CD4-positive, alpha-beta T cell treated with Interleukin-17A for 4 hours (primary cell): ENCODE data around the gene ATP8B4.

Experiments
- DNase-seq: peaks from one replicate; pipeline ENCODE4 v3.0.0-alpha.2; 2020; ENCODE audit warnings: mixed read lengths

ATP8B4 gene

GRCh38 chr15:50057905-50058639, 61.0 kb downstream of the ATP8B4 start:
- DNase-seq = no peak

DNA sequence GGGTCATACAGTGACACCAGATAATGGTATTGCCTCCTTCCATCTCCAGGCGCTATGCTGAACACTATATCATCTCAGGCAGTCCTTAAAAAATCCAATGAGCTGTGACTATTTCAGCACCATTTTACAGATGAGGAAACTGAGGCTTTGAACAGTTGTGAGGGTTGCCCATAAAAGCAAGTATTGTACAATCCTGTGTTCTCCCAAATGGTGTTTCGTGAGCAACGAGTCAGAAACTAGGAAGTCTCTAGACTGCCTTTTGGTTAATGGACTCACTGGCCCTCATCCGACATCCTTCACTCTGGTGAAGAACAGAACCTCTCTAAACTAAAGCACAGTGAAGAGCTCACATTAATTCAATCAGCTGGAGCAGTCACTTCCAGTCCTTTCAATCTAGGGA, 61.8 kb downstream of the ATP8B4 start:
- no peak for DNase-seq

- DNase-seq = no peak
These were observed 63.3 kb downstream of the ATP8B4 start for GRCh38 chr15:50055750-50056157.

DNA sequence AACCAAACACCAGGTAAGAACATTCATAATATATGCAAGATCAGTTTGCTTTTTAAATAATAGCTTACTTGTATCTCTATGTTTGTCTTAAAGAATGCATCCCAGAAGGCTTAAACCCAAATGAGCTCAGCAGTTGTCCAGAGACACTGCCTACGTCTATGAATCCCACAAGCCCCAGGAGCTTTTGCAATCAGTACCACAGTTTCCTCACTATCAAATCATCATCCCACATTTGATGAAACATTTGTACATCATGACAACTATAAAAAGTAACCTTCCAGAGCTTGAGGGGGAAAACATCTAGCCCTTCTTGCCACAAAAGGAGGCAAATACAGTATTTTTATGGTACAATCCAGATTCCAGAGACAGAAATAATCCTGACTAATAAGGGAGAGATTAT, 63.7 kb downstream of the ATP8B4 start:
- DNase-seq = no peak

DNA sequence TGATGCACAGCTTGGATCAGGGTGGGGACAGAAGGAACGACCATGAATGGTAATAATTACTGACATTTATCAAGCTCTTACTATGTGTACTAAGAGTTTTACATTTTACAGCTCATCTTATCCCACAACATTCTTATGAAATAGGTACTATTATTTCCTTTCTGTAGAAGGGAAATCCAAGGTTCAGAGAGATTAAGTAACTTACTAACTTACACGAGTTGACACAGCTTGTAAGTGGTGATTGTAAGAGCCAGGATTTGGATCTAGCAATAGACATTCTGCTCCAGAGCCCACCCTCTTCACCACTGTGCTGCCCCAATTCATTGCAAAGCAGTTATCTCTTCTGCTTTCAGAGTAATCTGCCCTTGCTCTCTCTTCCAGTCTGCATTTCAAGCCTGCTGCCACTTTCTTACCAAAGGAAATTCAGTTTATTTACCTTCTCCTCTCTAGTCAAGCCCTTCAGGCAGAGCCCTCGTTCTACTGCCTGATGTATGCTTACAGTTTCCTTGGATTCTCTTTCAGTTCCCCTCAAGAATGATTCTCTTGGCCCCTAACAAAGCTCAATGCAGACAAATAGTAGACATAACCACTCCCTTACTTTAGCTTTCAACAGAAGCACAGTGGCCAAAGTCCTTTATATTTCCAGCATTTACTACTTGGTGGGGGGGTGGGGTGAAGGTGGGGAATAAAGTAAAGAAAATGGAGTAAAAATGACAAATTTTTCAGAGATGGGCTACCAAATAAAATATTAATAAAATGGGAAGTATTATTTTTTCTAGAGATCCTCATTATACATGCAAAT, 65.8 kb downstream of the ATP8B4 start:
- DNase-seq = no peak

- peak; percentile 4 for DNase-seq
These were observed 67.1 kb downstream of the ATP8B4 start for GRCh38 chr15:50051811-50052419.

- DNase-seq = no peak
These were observed 67.9 kb downstream of the ATP8B4 start for GRCh38 chr15:50050986-50051743.

DNA sequence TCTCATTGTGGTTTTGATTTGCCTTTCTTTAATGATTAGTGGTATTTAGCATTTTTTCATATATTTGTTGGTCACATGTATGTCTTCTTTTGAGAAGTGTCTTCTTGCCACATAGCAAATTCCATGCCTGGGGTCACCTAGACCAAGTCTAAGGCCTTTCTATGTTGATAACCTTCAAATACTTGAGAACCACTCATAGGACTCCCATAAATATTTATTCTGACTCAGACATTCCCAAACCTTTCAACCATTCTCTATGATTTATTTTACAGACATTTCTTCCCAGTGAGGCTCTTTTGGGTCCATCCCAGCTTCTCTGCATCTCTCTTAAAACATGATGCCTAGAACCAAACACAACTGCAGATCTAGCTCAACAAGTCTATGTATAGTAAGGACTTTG, 69.2 kb downstream of the ATP8B4 start:
- DNase-seq = no peak

GRCh38 chr15:50046867-50047266, 72.2 kb downstream of the ATP8B4 start:
- no peak for DNase-seq

DNA sequence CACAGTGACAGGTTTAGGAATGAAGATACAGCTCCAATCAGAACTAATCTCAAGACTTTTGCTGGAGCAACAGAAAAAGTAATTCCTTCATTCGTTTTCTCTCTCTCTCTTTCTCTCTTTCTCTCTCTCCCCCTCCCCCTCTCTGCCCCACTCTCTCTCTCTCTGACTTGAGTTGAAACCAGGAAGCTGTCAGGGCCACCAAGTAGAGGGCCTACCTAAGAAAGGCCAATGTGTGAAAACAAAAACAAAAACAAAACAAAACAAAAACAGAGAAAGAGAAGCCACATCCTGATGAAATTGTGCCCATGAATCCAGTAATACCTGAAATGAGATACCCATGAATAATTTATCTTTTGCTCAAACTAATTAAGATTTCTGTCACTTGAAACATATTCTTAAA, 72.9 kb downstream of the ATP8B4 start:
- no peak for DNase-seq

DNA sequence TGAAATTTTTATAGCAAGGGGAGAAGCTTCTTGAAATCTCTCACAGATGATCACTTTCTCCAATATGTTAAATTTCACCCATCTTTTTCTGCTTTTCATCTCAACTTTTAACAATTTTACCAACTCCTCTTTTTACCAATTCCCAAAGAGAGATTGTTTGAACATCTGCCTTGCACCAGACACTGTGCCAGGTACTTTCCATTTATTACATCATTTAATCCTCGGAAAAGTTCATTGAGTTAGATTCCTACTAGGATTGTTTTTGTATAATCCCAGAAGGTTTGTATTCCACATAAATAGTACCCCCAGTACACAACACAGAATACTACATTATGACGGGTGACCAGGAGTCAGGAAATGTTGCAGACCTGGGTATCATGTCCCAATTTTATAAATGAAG, 74.1 kb downstream of the ATP8B4 start:
- no peak for DNase-seq

GRCh38 chr15:50044406-50044805, 74.6 kb downstream of the ATP8B4 start:
- DNase-seq = no peak

DNA sequence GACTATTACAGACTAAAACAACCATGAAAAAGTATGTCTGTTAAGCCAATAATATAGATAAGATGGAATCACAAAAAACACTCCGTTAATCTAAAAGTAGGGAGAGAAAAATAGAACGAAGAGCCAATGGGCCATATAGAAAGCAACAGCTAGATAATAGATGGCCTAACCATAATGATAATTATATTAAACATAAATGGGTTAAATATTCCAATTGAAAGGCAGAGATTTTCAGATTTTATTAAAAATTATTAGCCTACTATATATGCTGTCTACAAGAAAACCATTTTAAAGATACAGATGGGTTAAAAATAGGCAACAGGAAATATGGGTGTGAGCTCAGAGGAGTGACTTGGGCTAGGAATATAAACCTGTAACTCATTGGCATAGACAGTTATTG, 76.3 kb downstream of the ATP8B4 start:
- no peak for DNase-seq

GRCh38 chr15:50030456-50030855, 88.6 kb downstream of the ATP8B4 start:
- no peak for DNase-seq

- DNase-seq = no peak
These were observed 90.7 kb downstream of the ATP8B4 start for GRCh38 chr15:50028326-50028725.

DNA sequence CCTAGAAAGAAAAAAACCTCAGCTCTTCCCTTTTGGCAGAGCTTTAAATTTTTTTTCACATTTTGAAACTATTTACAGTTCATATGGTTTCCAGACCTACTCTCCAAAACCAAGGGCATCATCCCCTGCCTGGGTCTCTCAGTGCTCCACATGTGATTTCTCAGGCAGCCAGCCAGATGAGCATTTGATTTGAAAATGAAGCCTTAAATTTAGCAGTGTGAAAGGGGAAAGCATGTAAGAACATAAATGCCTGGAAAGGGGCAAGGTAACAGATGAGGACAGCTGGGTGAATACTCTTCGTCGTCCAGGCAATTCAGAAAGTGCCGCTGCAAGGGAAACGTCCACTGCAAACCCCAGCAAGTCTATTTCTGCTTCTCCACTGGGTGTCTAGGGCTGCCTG, 94.8 kb downstream of the ATP8B4 start:
- DNase-seq = no peak

GRCh38 chr15:50018491-50018890, 100.5 kb downstream of the ATP8B4 start:
- DNase-seq = no peak

DNA sequence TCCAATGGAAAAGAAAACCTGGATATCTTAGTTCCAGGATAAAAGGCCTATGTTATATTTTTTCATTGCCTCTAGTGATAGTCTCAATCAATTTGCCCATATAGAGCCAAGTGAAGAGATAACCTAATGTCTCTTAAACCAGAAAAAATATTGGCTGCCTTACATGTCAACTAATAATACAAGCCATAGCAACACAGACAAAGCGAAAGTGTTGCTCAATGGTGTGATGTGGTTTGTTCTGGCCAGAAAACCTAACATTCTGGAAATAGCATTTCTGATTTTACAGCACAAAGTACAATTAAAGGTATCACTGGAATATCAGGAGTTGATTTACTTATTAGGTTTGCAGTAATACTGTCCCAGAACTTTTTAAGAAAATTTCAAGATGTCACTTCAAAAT, 101.5 kb downstream of the ATP8B4 start:
- no peak for DNase-seq

DNA sequence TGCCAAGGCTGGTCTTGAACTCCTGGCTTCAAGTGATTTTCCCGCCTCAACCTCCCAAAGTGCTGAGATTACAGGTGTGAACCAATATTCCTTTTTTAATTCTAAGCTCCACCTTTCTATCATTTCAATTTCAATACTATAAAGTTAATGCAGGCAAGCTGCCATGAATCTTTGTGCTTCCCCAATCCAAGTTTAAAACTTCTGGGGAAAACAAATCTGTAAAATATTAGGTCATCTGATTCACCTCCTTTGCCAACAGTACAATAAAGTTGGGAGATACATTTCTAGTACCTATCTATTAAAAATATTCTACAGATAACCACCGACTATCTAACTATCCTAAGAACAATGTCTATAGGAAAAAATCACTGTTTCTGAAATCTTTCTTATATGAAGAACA, 102.1 kb downstream of the ATP8B4 start:
- no peak for DNase-seq

DNA sequence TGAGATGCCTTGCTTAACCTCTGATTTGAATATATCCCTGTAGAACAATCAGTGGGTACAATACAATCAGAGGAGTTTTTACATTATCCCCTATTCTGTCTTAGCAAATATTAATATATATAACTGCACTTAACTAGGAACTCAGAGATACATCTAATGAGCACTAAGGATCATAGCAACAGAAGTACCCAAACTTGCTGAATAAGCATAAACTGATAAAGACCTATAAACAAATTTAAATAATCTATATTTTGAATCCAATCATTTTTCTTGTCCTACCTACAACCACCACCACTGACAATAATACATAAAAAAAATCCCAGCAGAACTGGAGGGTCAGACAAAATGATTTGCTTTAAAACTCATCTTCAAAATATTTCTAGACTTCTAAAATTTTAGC, 106.2 kb downstream of the ATP8B4 start:
- no peak for DNase-seq

DNA sequence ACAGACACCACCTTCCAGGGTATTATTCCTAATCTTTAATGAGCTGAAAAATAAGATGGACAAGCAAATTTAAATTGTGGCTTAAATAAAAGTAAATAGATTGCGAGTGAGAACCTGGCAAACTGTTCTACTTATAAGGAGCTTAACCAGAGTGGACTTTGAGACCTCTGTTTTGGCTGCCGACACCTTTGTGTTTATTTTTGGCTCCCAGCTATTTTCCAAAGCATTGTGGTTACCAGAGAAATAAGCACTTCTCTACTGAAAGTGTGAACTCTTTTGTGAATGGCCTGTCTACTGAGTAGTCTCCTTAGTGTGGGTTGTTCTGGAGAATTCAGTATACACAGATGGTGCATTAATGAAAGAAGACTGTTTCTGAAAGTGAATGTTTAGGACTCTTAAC, 109.4 kb downstream of the ATP8B4 start:
- DNase-seq = no peak

DNA sequence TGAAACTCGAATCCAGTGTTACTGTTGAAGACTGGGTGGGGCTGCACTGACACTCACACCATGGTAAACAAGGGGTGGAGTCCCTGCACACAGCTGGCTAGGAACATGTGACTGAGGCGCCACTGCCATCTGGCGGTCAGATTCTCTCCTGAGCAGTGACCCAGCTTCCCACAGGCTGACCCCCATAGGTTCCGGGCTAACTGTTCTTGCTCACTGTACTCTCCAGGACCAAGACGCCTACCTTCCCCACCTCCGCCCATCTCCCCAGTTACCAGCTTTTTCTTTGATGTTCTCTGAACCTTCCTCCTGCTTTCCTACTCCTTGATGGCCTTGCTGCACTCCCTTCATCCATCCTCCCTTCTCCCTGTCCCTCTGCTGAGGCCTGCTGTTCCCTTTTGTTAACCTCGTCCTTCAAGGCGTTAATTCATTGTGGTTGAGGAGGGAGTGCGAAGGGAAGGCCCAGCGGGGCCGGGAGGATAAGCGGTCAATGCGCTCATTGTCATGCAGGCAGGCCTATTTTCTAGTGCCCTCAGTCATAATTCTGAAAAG, 115.2 kb downstream of the ATP8B4 start:
- peak; percentile 58 for DNase-seq

DNA sequence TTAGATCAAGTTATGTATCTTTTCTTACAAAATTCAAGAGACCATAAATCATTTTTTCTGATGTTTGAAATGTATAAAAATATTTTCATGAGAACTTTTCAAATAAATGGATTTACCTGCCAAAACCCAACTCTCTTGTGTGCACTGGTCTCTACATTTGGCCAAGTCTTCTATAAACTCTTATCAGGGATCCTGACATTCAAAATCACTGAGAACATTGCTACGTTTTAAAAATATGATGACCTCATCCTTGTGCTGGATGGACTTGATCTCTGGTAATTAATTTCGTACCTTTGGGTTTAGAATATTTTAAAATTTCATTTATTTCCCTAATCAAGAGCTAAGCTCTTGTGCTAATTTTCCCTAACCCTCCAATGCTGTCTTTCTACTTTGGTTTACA, 127.4 kb downstream of the ATP8B4 start:
- DNase-seq = no peak
